Measurements from ENCODE around the gene ISOC2. TPM values are rescaled to one million over a fixed set of nuclear protein-coding genes. Genes with fewer than 3 reads are reported as not detected.
A peak's percentile ranks its signal among the peaks of the same experiment; 100 is the strongest.

Gene ISOC2
- total and polyA plus RNA-seq, 9 of the 15 experiments (the other 6 are each of a cell fraction or from before 2014, with no cell fraction given): 1.2 to 229 (median 58.3) TPM

DNA sequence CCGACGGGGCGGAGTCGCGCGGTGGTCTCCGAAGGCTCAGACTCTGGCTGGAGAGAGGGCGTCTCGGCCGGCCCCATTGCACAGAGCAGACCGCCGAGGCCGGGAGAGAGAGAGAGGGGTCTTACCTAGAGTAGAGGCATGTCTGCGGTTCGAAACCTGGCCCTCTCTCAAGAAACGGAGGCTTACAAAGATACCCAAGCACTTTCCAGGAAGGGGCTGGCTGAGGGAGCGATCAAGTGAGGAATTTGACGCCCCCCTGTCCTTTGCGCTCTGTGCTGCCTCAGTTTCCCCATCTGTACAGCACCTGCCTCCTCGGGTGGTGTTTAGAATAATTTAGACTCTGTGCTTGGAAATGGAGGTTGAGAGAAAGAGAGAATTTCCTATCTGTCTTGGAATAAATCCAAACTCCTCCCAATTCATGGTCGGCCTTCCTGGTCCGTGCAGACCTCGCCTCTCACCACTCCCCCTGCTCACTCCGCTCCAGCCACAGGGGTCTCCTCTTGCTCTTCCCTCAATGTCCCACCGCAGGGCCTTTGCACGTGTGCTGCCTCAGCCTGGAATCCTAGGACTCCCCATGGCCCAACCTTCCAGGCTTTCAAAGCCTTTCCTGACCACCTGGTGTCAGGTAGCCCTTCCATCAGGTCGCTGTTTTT, 658 bp upstream of the ISOC2 start:
- CTCF ChIA-PET (ENCODE audit: low intra/inter-chr PET ratio): no interaction called here
- intact Hi-C loops (cut with micrococcal nuclease) (loop anchor here (1.0 kb wide), 1 partner anchor 9 kb away; no protein-coding TSS in a partner anchor), in situ Hi-C loops (cut with MboI) (no loop called here)
- Histone ChIP-seq H3K27me3 (ENCODE audit: control insufficient read depth in 2 of 2, insufficient read depth in 2 of 2, low read length in 2 of 2) (no peaks in the 10 kb centered on the region), H4K20me1 (replicated peaks; ENCODE audit: control insufficient read depth, insufficient read depth, low read length) (no peaks in the 10 kb centered on the region), H3K9ac (ENCODE audit: insufficient read depth in 1 of 2, low read depth in 2 of 2, low read length in 2 of 2) (peak overlapping the region; percentile 89 to 98), H3K4me3 (peak overlapping the region; percentile 81), H3K9me3 (replicated peaks; ENCODE audit: control insufficient read depth, insufficient read depth, low read depth, low read length) (no peaks in the 10 kb centered on the region), H3K4me1 (replicated peaks in 1 of 2; ENCODE audit: control insufficient read depth in 2 of 2, insufficient read depth in 2 of 2, low read length in 2 of 2) (peaks cover 34 to 78% of the 10 kb centered on the region in 2 experiments), H2AFZ (ENCODE audit: low read depth, low read length) (peak overlapping the region; percentile 88), H3K9me1 (ENCODE audit: control insufficient read depth, insufficient read depth, low read length) (no peaks in the 10 kb centered on the region), H3K27ac (ENCODE audit: extremely low read depth, low read depth, low read length) (peak overlapping the region; percentile 92), H3K36me3 (ENCODE audit: control insufficient read depth, insufficient read depth, low read length) (peaks cover 12% of the 10 kb centered on the region; the same call in 2 of the 3 replicates), H3K4me2 (ENCODE audit: insufficient read depth, low read length) (peak overlapping the region; percentile 99), H3K79me2 (ENCODE audit: control insufficient read depth, insufficient read depth, low read length) (peaks cover 41% of the 10 kb centered on the region)
- WGBS (ENCODE audit: insufficient coverage, low coverage, missing lambda C conversion rate): 1% methylated on average over 27 of the region's 27 CpGs
- TSS peak; percentile 89 for BruUV-seq (replicated peaks)
- DNase-seq (ENCODE audit: extremely low read depth in 1 of 4, low spot score in 3 of 4): peak; percentile 70 to 77 (median 76)
- POLR2A ChIA-PET: interaction anchor here (0.5 to 2.1 kb wide), 9 partner anchors 9 to 204 kb away, joined by 3 to 10 read pairs (median 3); partner anchors contain the start of genes TMEM238, UBE2S and ZNF628
- ATAC-seq: peak; percentile 21
- FAIRE-seq: no peak
- TF ChIP-seq NFATC3 (IDR thresholded peaks at IDR 0.05) (no peak), PTTG1 (tag; IDR thresholded peaks at IDR 0.05; ENCODE audit: low read depth) (no peak), TEAD1 (CRISPR knock-in tag; IDR thresholded peaks at IDR 0.05) (peak in 1 of 2 experiments; percentile 66; a peak in 2 of 4 replicates), RB1 (IDR thresholded peaks at IDR 0.05; ENCODE audit: low read depth) (peak; percentile 16), TCF3 (CRISPR knock-in tag; IDR thresholded peaks at IDR 0.05) (0 out of 2 replicates have a peak, but pooled peaks have one; percentile 13), NBN (IDR thresholded peaks at IDR 0.05; ENCODE audit: low read depth) (peak; percentile 39; the same call in 1 of the 2 replicates), PHB (CRISPR knock-in tag; IDR thresholded peaks at IDR 0.05) (no peak), BRD9 (IDR thresholded peaks at IDR 0.05; ENCODE audit: low read depth, partially characterized antibody) (peak; percentile 90), DPF2 (IDR thresholded peaks at IDR 0.05) (peak; percentile 57), ELF1 (tag; IDR thresholded peaks at IDR 0.05) (peak; percentile 66), NFRKB (IDR thresholded peaks at IDR 0.05; ENCODE audit: low read depth) (peak; percentile 36), ERF (CRISPR knock-in tag; IDR thresholded peaks at IDR 0.05) (0 out of 2 replicates have a peak, but pooled peaks have one; percentile 56), ZNF76 (CRISPR knock-in tag; IDR thresholded peaks at IDR 0.05; ENCODE audit: borderline replicate concordance) (0 out of 2 replicates have a peak, but pooled peaks have one; percentile 57)
- TF ChIP-seq, protein P1, sequence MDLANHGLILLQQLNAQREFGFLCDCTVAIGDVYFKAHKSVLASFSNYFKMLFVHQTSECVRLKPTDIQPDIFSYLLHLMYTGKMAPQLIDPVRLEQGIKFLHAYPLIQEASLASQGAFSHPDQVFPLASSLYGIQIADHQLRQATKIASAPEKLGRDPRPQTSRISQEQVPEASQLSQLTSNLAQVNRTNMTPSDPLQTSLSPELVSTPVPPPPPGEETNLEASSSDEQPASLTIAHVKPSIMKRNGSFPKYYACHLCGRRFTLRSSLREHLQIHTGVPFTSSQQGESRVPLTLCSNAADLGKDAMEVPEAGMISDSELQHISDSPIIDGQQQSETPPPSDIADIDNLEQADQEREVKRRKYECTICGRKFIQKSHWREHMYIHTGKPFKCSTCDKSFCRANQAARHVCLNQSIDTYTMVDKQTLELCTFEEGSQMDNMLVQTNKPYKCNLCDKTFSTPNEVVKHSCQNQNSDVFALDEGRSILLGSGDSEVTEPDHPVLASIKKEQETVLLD (IDR thresholded peaks at IDR 0.05): 0 out of 2 replicates have a peak, but pooled peaks have one; percentile 11
- TF ChIP-seq, protein P2, sequence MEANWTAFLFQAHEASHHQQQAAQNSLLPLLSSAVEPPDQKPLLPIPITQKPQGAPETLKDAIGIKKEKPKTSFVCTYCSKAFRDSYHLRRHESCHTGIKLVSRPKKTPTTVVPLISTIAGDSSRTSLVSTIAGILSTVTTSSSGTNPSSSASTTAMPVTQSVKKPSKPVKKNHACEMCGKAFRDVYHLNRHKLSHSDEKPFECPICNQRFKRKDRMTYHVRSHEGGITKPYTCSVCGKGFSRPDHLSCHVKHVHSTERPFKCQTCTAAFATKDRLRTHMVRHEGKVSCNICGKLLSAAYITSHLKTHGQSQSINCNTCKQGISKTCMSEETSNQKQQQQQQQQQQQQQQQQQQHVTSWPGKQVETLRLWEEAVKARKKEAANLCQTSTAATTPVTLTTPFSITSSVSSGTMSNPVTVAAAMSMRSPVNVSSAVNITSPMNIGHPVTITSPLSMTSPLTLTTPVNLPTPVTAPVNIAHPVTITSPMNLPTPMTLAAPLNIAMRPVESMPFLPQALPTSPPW (CRISPR knock-in tag; IDR thresholded peaks at IDR 0.05): 0 out of 2 replicates have a peak, but pooled peaks have one; percentile 8
- TF ChIP-seq, protein P3, sequence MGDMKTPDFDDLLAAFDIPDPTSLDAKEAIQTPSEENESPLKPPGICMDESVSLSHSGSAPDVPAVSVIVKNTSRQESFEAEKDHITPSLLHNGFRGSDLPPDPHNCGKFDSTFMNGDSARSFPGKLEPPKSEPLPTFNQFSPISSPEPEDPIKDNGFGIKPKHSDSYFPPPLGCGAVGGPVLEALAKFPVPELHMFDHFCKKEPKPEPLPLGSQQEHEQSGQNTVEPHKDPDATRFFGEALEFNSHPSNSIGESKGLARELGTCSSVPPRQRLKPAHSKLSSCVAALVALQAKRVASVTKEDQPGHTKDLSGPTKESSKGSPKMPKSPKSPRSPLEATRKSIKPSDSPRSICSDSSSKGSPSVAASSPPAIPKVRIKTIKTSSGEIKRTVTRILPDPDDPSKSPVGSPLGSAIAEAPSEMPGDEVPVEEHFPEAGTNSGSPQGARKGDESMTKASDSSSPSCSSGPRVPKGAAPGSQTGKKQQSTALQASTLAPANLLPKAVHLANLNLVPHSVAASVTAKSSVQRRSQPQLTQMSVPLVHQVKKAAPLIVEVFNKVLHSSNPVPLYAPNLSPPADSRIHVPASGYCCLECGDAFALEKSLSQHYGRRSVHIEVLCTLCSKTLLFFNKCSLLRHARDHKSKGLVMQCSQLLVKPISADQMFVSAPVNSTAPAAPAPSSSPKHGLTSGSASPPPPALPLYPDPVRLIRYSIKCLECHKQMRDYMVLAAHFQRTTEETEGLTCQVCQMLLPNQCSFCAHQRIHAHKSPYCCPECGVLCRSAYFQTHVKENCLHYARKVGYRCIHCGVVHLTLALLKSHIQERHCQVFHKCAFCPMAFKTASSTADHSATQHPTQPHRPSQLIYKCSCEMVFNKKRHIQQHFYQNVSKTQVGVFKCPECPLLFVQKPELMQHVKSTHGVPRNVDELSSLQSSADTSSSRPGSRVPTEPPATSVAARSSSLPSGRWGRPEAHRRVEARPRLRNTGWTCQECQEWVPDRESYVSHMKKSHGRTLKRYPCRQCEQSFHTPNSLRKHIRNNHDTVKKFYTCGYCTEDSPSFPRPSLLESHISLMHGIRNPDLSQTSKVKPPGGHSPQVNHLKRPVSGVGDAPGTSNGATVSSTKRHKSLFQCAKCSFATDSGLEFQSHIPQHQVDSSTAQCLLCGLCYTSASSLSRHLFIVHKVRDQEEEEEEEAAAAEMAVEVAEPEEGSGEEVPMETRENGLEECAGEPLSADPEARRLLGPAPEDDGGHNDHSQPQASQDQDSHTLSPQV (IDR thresholded peaks at IDR 0.05): 0 out of 2 replicates have a peak, but pooled peaks have one; percentile 30
